HL-60 (cell line): ENCODE results near the gene PCBP2.

Source experiments
- CTCF ChIP-seq: IDR thresholded peaks from one replicate; pipeline ENCODE4 v1.5.1; 2011; ENCODE audit warnings: low read length, control low read depth, inconsistent platforms; ENCODE audit not compliant: insufficient read depth
- GABPA ChIP-seq: IDR thresholded peaks from 2 replicates; pipeline ENCODE4 v1.6.1; 2012; ENCODE audit warnings: low read depth
- REST ChIP-seq: IDR thresholded peaks from 2 replicates; pipeline ENCODE4 v1.6.1; 2012; ENCODE audit warnings: low read depth; ENCODE audit not compliant: insufficient replicate concordance
- SPI1 ChIP-seq: IDR thresholded peaks from 2 replicates; pipeline ENCODE4 v1.6.1; 2012; ENCODE audit warnings: low read depth, mild to moderate bottlenecking, borderline replicate concordance

GRCh38 chr12:53461591-53461990 lies 9.7 kb downstream of the PCBP2 start:
- TF ChIP-seq CTCF (no peak), GABPA (no peak), SPI1 (no peak), REST (no peak)
